Fibroblast of peridontal ligament (primary cell): ENCODE data around the gene ANKRD39.
"Not testable (repeated sequence)": the region's sequence is repeated elsewhere in the genome, so short reads cannot be mapped to it uniquely, and the experiment has no call there.

Experiments used
- DNase-seq: peaks from one replicate; pipeline ENCODE4 v3.0.0-alpha.2; 2010; ENCODE audit errors: extremely low read depth

Gene ANKRD39

GRCh38 chr2:96870626-96871255 is 12.9 kb upstream of the ANKRD39 start:
- DNase-seq = no peak

- DNase-seq = no peak
These were observed 12.2 kb upstream of the ANKRD39 start, which contains the start of gene SEMA4C for GRCh38 chr2:96869822-96870625. Gene SEMA4C (minus strand): TSS chr2:96870080. CDS start chr2:96867886, 2,194 bp downstream.

GRCh38 chr2:96869281-96869821 is 11.5 kb upstream of the ANKRD39 start:
- DNase-seq = peak; percentile 72

GRCh38 chr2:96868555-96869280 is 10.9 kb upstream of the ANKRD39 start:
- peak; percentile 86 for DNase-seq

DNA sequence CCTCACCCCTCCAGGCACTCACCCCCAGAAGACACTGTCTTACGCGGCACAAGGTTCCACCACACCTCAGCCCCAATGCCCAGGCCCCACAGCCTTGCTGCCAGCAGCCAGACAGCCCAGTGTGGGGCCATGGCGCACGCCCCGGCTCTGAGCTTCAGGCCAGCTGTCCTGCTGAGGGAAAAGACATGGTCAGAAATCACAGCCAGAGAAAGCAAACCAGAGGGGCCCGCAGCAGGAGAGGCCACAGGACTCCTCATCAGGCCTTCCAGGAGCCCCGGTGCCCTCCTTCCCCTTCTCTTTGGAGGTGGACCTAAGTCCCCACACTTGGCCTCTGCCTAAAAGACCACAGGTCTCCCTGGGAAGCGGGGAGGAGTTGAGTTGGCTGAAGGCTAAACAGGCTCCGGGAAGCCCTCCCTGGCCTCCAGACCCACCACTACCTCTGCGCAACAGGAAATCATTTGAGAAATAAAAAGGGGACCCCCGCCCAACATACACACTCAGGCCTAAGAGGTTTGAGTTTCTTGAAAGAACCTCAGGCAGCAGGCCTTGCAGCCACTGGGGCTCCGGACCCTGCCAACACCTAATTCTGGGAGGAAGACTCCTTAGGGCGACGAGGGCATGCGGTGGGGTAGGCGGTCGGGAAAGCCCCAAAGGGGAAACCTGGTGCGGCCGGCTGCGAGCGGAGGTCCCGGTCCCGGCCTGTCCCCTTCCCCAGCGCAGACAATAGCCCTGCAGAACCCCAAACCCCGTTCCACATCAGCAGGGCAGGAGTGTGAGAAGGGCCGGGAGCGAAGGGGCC is 10.1 kb upstream of the ANKRD39 start:
- DNase-seq = no peak

- no peak for DNase-seq
These were observed 9.4 kb upstream of the ANKRD39 start for GRCh38 chr2:96866986-96867755.

DNA sequence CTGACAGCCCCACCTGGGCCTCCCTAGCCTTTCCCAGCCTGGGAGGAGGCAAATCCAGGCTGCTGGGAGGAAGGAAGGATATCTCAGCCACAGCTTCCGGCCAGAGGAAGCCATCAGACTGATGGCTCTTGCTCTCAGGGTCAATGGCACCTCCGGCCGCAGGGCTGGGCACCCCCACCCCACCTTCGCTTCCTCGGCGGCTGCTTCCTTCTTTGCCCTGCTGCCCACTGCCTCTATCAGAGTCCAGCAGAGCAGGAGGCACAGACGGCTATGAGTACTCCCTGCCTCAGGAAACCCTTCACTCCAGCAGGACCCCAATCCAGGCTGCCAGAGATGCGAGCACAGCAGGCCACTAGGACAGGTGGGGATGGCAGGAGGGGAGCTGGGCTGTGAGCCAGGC is 8.8 kb upstream of the ANKRD39 start:
- DNase-seq = no peak

DNA sequence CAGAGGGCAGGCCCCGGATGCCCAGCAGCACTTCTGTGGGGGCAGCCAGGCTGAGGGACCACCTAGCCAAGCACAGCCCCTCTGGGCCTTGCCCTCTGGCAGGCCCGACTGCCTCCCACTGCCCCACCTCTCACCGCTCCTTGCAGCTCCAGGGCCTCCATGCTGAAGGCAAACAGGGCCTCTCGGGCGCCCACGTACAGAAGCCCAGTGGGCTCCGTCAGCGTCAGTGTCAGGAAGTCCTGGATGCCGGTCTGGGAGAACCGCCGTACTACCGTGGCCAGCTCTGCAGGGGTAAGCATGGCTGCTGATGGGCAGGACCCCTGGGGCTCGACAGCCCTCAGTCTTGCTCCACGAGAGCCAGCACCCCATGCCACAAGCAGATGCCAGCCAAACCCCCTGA is 8.3 kb upstream of the ANKRD39 start:
- no peak for DNase-seq

GRCh38 chr2:96865654-96866053 is 7.8 kb upstream of the ANKRD39 start:
- DNase-seq = no peak

GRCh38 chr2:96864343-96865091 is 6.7 kb upstream of the ANKRD39 start:
- no peak for DNase-seq

DNA sequence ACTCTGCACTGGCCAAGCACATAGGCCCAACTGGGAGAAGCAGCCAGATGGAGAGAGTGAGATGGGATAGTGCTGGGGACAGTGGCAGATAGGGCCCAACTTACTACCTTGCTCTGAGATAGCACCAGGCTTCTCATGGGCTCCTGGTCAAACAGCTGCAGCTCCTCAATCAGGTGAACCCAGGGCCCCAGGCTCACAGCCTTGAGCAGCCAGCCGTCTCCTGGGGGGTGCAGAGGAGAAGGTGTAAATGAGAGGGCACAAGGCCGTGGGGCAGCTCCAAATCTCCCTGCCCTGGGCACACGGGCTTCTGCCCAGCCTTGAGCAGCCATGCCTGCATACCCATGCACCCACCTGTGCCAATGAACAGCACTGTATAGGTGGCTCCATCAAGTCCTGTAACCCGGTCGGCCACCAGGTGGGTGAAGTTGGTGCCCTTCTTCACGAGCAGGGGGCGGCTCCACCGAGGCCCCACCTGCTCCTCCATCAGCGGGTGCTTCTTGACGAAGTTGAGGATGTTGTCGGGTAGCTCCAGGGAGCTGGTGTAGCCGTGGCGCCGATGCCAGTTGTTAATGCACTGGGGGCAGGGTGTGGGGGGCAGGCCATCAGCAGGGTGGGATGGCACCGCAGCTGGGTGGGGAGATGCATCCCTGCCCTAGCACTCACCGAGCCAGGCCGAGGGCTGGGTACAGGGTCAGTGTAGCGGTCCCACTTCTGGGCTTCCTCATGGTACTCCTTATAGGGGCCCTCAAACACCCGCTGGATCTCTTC is 5.9 kb upstream of the ANKRD39 start:
- DNase-seq = no peak

DNA sequence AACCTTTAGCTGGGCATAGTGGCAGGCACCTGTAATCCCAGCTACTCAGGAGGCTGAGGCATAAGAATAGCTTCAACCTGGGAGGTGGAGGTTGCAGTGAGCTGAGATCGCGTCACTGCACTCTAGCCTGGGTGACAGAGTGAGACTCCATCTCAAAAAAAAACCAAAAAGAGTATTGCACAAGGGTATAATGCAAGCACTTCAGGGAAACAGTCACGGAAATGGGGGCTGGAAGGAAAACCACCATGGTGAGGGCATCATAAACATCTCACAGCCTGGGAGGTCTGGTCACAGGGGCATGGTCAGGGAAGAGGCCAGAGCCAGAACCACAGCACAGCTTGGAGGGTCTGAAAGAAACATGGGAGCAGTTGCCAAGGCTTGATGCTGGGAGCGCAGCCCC is 5.2 kb upstream of the ANKRD39 start:
- DNase-seq = not testable (repeated sequence)

- DNase-seq = no peak
These were observed 3.3 kb upstream of the ANKRD39 start for GRCh38 chr2:96861074-96861473.

DNA sequence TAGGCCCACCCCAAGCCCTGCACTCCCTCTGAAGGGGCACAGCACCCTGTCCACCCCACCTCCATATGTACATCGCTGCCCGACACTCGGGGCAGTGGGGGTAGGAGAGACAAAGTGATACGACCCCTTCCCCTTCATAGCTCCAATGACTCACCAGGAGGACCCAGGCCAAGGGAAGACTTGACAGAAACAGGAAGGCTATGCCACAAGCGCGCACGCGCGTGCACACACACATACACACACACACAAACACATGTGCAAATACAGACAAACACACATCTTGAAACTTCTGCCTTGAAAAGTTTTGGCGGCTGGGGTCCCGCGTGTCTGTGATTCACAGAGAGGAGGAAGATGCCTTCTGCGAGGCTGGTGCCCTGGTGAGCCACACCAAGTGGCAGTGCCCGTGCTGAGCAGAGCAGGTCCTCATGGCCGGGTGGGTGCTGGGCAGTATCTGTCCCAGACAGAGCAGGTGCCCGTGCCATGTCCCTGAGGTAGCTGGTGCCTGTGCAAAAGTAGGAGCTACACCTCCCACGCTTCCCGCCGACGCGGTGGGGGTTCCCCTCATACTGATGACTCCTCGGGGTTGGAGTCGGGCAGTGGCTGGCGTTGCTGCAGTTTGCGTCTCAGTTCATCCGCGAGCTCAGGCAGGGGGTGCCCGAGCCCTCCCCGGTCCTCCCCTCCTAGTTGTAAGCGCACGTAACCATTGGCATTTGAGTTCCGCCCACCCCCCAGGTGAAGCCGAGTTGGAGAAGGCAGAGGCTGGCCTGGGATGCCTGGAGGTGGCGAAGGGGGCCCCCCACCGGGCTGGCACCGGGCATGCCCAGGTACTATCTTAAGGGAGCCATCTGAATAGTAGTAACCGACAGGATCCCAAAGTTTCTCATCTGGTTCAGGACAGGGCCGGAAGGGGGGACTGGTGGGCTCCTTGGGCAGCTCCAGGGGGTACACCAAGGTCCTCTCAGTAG is 2.5 kb upstream of the ANKRD39 start:
- DNase-seq = no peak

DNA sequence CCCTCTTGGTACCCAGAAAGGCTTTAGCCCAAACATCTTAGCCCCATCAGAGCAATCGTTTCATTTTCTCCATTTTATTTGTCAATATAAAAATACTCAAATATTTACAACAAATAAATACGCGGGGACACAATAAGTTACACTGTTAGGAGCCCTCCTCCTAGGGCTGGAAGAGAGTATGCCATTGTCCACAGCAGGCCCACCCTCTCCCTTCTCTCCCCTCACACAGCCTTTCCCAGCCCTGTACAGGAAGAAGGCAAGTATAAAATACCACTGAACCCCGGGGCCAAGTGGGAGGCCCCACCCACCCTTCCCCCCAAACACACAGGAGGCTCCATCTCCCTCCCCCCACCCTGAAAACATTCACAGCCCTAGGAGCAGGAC is 1.9 kb upstream of the ANKRD39 start:
- DNase-seq = no peak

- DNase-seq = no peak
These were observed 1.4 kb upstream of the ANKRD39 start for GRCh38 chr2:96859099-96859649.

DNA sequence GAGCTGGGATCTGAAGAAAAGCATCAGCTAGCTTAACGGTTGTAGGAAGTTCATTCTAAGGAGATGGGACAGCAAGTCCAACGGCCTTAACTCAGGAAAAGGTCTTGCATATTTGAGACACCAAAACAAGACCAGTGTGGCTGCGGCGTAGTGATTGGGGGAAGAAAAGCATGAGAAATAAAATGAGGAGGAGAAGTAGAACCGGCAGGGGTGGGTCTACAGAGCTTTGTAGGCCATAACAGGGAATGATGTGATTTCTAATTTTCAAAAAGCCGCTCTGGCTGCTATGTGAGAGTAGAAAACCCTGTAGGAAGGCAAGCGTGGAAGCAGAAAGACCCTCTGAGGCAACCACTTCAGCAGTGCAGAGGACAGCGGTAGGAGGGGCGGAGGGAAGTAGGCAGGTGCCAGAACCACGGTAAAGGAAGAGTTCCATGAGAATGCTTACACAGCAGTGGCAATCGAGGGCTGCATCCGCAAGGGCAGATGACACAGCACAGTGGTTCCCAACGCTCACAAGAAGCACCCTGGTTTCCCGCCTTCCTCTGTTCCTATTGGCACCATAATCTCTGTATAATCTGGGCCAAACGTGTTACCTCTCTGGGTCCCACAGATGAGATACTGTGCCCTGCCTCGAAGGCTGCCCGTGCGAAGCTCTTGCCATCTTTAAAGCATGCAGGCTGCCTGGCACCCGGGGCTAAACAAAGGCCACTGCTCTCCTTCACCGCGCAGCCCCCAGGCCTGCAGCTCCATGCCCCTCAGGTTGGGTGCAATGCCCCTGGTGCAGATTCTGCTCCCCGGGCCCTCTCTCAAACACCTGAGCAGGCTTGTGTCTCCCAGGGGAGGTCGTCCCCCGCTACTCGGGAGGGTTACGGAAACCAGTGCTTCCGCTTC is 795 bp downstream of the ANKRD39 start:
- DNase-seq = peak; percentile 13
